H1 (cell line): ENCODE data around the gene KERA. TPM values are rescaled to one million over a fixed set of nuclear protein-coding genes. Genes with fewer than 3 reads are reported as not detected.

ENCODE experiments used
- CTCF ChIA-PET: fragments of 300-600 bp; sonication (Branson Sonifier 250); formaldehyde crosslinking; loops from one replicate; lab custom pipeline; 2021; ENCODE audit not compliant: partially characterized antibody; lab: Charles Lee
- POLR2A ChIA-PET: fragments of 300-600 bp; sonication (Branson Sonifier 250); formaldehyde crosslinking; loops from one replicate; lab custom pipeline; 2021; ENCODE audit warnings: inconsistent platforms; ENCODE audit not compliant: partially characterized antibody; lab: Charles Lee
- DNase-seq, 2 experiments: peaks; one replicate each; pipeline versions ENCODE4 v3.0.0 to v3.0.0-alpha.2; 2010 to 2022; ENCODE audit warnings: low spot score in 2 of 2, low read depth in 1 of 2, mixed read lengths in 1 of 2
- FAIRE-seq: peaks from 2 replicates; lab custom pipeline; 2011; peaks lifted over from hg19 to GRCh38; lab: Jason Lieb, UNC
- H2AFZ ChIP-seq: 2 replicates; pipeline ENCODE4 v1.8.1; 2012; ENCODE audit warnings: low read length, inconsistent platforms
- H2AK5ac ChIP-seq: 2 replicates; pipeline ENCODE4 v1.6.1; 2013; ENCODE audit warnings: low read depth, low read length
- H2BK120ac ChIP-seq: replicated peaks from 2 replicates; pipeline ENCODE3; 2013; ENCODE audit warnings: low read depth, low read length, inconsistent platforms
- H2BK12ac ChIP-seq: 2 replicates; pipeline ENCODE4 v1.6.1; 2013; ENCODE audit warnings: low read depth, low read length
- H2BK15ac ChIP-seq: 2 replicates; pipeline ENCODE4 v1.6.1; 2013; ENCODE audit warnings: low read length
- H2BK20ac ChIP-seq: 2 replicates; pipeline ENCODE4 v1.6.1; 2013; ENCODE audit warnings: low read length
- H2BK5ac ChIP-seq: 2 replicates; pipeline ENCODE4 v1.6.1; 2013; ENCODE audit warnings: low read depth, low read length
- H3K14ac ChIP-seq: 2 replicates; pipeline ENCODE4 v1.6.1; 2013; ENCODE audit warnings: inconsistent platforms; ENCODE audit not compliant: insufficient read length
- H3K18ac ChIP-seq: 2 replicates; pipeline ENCODE4 v1.6.1; 2013; ENCODE audit warnings: low read length; ENCODE audit errors: extremely low read depth
- H3K23ac ChIP-seq: 2 replicates; pipeline ENCODE4 v1.6.1; 2013; ENCODE audit warnings: inconsistent platforms; ENCODE audit not compliant: insufficient read length
- H3K23me2 ChIP-seq: 2 replicates; pipeline ENCODE4 v1.6.1; 2013; ENCODE audit warnings: low read depth, low read length
- H3K27ac ChIP-seq: 2 replicates; pipeline ENCODE4 v1.6.1; 2011; ENCODE audit warnings: low read depth, low read length, inconsistent platforms
- H3K27me3 ChIP-seq, 4 experiments: replicated peaks in 1 of 4; 1 replicate in 1 of 4; 2 replicates in 3 of 4; pipeline versions ENCODE4 v1.6.1 to v1.8.1; 2011 to 2013; ENCODE audit warnings: low read length in 3 of 4, mild to moderate bottlenecking in 3 of 4, inconsistent platforms in 2 of 4, mixed read lengths in 2 of 4, moderate library complexity in 1 of 4; ENCODE audit not compliant: control insufficient read depth in 3 of 4, insufficient read depth in 3 of 4; ENCODE audit errors: extremely low read depth in 1 of 4
- H3K36me3 ChIP-seq, 4 experiments: 2 replicates each; pipeline versions ENCODE4 v1.6.1 to v1.8.1; 2011 to 2013; ENCODE audit warnings: mild to moderate bottlenecking in 4 of 4, low read length in 3 of 4, moderate library complexity in 2 of 4, control low read depth in 1 of 4, inconsistent platforms in 1 of 4; ENCODE audit not compliant: insufficient read depth in 4 of 4, control insufficient read depth in 2 of 4
- H3K4ac ChIP-seq: replicated peaks from 2 replicates; pipeline ENCODE3; 2013; ENCODE audit warnings: low read length, low read depth, mixed read lengths, inconsistent platforms; ENCODE audit not compliant: insufficient read length
- H3K4me1 ChIP-seq, 4 experiments: replicated peaks in 1 of 4; 1 replicate in 1 of 4; 2 replicates in 3 of 4; pipeline versions ENCODE4 v1.6.1 to v1.8.1; 2011 to 2013; ENCODE audit warnings: low read length in 3 of 4, inconsistent platforms in 2 of 4, mixed read lengths in 1 of 4; ENCODE audit not compliant: insufficient read depth in 4 of 4, control insufficient read depth in 3 of 4
- H3K4me2 ChIP-seq, 2 experiments: 2 replicates each; pipeline versions ENCODE4 v1.6.1 to v1.8.1; 2011 to 2013; ENCODE audit warnings: low read depth in 2 of 2, low read length in 2 of 2, control low read depth in 1 of 2, inconsistent platforms in 1 of 2, mild to moderate bottlenecking in 1 of 2; ENCODE audit not compliant: insufficient read depth in 1 of 2
- H3K4me3 ChIP-seq, 4 experiments: fragments of 200-600, 300-600 bp in 1 of 4; sonication (generic), shearing (Covaris generic), sonication (Bioruptor Twin) in 1 of 4; 2 replicates each; pipeline versions ENCODE4 v1.5.1 to v1.8.1; 2011 to 2016; ENCODE audit warnings: low read length in 4 of 4, low read depth in 3 of 4, control low read depth in 2 of 4, inconsistent platforms in 2 of 4, mild to moderate bottlenecking in 2 of 4, mixed read lengths in 1 of 4, moderate library complexity in 1 of 4; ENCODE audit not compliant: insufficient read depth in 2 of 4; ENCODE audit errors: extremely low read depth in 1 of 4
- H3K56ac ChIP-seq: replicated peaks from 2 replicates; pipeline ENCODE3; 2013; ENCODE audit warnings: low read depth, mild to moderate bottlenecking, mixed read lengths, low read length, inconsistent platforms; ENCODE audit not compliant: insufficient read length
- H3K79me1 ChIP-seq: 2 replicates; pipeline ENCODE4 v1.6.1; 2013; ENCODE audit warnings: low read depth, low read length, control low read depth
- H3K79me2 ChIP-seq, 2 experiments: 2 replicates each; pipeline versions ENCODE4 v1.6.1 to v1.8.1; 2012 to 2013; ENCODE audit warnings: low read length in 2 of 2, mild to moderate bottlenecking in 2 of 2, inconsistent platforms in 1 of 2; ENCODE audit not compliant: insufficient read depth in 2 of 2, control insufficient read depth in 1 of 2
- H3K9ac ChIP-seq, 4 experiments: replicated peaks in 1 of 4; 1 replicate in 1 of 4; 2 replicates in 3 of 4; pipeline versions ENCODE4 v1.6.1 to v1.8.1; 2011 to 2013; ENCODE audit warnings: low read depth in 3 of 4, low read length in 3 of 4, control low read depth in 2 of 4, mild to moderate bottlenecking in 2 of 4, moderate library complexity in 2 of 4, inconsistent platforms in 1 of 4; ENCODE audit errors: extremely low read depth in 1 of 4
- H3K9me3 ChIP-seq, 2 experiments: 2 replicates each; pipeline versions ENCODE4 v1.6.1 to v1.8.1; 2012 to 2013; ENCODE audit warnings: mild to moderate bottlenecking in 2 of 2, moderate library complexity in 2 of 2, control low read depth in 1 of 2, inconsistent platforms in 1 of 2, low read depth in 1 of 2, low read length in 1 of 2, mixed read lengths in 1 of 2; ENCODE audit not compliant: insufficient read depth in 2 of 2
- H4K20me1 ChIP-seq, 2 experiments: replicated peaks in 1 of 2; 2 replicates each; pipeline versions ENCODE3 to v1.8.1; 2011 to 2013; ENCODE audit warnings: inconsistent platforms in 2 of 2, low read length in 2 of 2, mild to moderate bottlenecking in 1 of 2; ENCODE audit not compliant: insufficient read depth in 2 of 2, control insufficient read depth in 1 of 2
- H4K5ac ChIP-seq: 2 replicates; pipeline ENCODE4 v1.6.1; 2013; ENCODE audit warnings: low read length, low read depth, mixed read lengths, inconsistent platforms; ENCODE audit not compliant: insufficient read length
- H4K8ac ChIP-seq: 2 replicates; pipeline ENCODE4 v1.8.0; 2013; ENCODE audit warnings: mild to moderate bottlenecking, moderate library complexity, low read length, inconsistent platforms; ENCODE audit not compliant: insufficient read depth; ENCODE audit errors: extremely low read depth
- H4K91ac ChIP-seq: replicated peaks from 2 replicates; pipeline ENCODE3; 2013; ENCODE audit warnings: low read length, mixed read lengths, inconsistent platforms; ENCODE audit not compliant: insufficient read length
- ATF2 ChIP-seq: IDR thresholded peaks from 2 replicates; pipeline ENCODE4 v1.6.1; 2012; ENCODE audit warnings: low read length, inconsistent platforms
- ATF3 ChIP-seq: IDR thresholded peaks from 2 replicates; pipeline ENCODE4 v1.6.1; 2011; ENCODE audit warnings: low read depth, mild to moderate bottlenecking, low read length; ENCODE audit not compliant: insufficient read depth
- CEBPB ChIP-seq: IDR thresholded peaks from 2 replicates; pipeline ENCODE4 v1.6.1; 2012; ENCODE audit warnings: low read depth, low read length
- HDAC6 ChIP-seq: IDR thresholded peaks from one replicate; pipeline ENCODE4 v1.7.1; 2012; ENCODE audit warnings: low read depth, mild to moderate bottlenecking, inconsistent platforms, low read length, moderate library complexity
- JUND ChIP-seq: IDR thresholded peaks from 2 replicates; pipeline ENCODE4 v1.6.1; 2011; ENCODE audit warnings: mild to moderate bottlenecking, improper control_type of control experiment, low read length
- KDM4A ChIP-seq: IDR thresholded peaks from one replicate; pipeline ENCODE4 v1.7.1; 2012; ENCODE audit warnings: low read depth, mild to moderate bottlenecking, moderate library complexity, low read length, inconsistent platforms; ENCODE audit not compliant: severe bottlenecking
- MAFK ChIP-seq: IDR thresholded peaks from 2 replicates; pipeline ENCODE4 v1.6.1; 2012; ENCODE audit warnings: low read depth, mild to moderate bottlenecking, improper control_type of control experiment, low read length
- POLR2AphosphoS5 ChIP-seq: IDR thresholded peaks from 2 replicates; pipeline ENCODE4 v1.6.1; 2011; ENCODE audit warnings: low read depth, low read length
- RFX5 ChIP-seq: IDR thresholded peaks from 2 replicates; pipeline ENCODE4 v1.6.1; 2011; ENCODE audit warnings: low read depth, low read length, improper control_type of control experiment, borderline replicate concordance
- TCF12 ChIP-seq: IDR thresholded peaks from 2 replicates; pipeline ENCODE4 v1.6.1; 2011; ENCODE audit warnings: low read depth, mild to moderate bottlenecking, low read length
- WGBS, 2 experiments: shearing (Covaris generic) in 1 of 2; methylation state at CpG; one replicate each; pipeline versions ENCODE4 v1.1.6 to v1.1.7; 2013 to 2015; ENCODE audit warnings: low lambda C conversion rate in 2 of 2, mixed read lengths in 2 of 2, inconsistent platforms in 1 of 2, low coverage in 1 of 2, missing lambda C conversion rate in 1 of 2; ENCODE audit not compliant: insufficient replicate concordance in 2 of 2, insufficient coverage in 1 of 2, insufficient read length in 1 of 2; ENCODE audit errors: extremely low coverage in 1 of 2, missing lambda C conversion rate in 1 of 2; 5-methylcytosine and 5-hydroxymethylcytosine counted together
- polyA plus RNA-seq, 7 experiments: library from polyadenylated mRNA; depleted of rRNA in 3 of 7; stranded (reverse) in 5 of 7; unstranded in 2 of 7; fragments of >200 nt in 5 of 7; fragments of 200-250 nt in 2 of 7; gene quantifications; 1 replicate in 5 of 7; 2 replicates in 1 of 7; 4 replicates in 1 of 7; pipeline versions ENCODE4 v1.2.1 to v1.2.3, GENCODE V29; 2011 to 2013; ENCODE audit warnings: missing spikeins in 2 of 7, mixed read lengths in 2 of 7
- total RNA-seq: library from RNA; stranded (reverse); fragmentation: NEBNext Ultra II Directional; extraction: Animal tissue kit (Norgen Biotek cat#: 25700); gene quantifications from 2 replicates; pipeline ENCODE4 v1.2.1, GENCODE V29; 2021

KERA gene
- total and polyA plus RNA-seq, 2 of the 8 experiments (the other 6 are each of a cell fraction or from before 2014, with no cell fraction given), result not detected

DNA sequence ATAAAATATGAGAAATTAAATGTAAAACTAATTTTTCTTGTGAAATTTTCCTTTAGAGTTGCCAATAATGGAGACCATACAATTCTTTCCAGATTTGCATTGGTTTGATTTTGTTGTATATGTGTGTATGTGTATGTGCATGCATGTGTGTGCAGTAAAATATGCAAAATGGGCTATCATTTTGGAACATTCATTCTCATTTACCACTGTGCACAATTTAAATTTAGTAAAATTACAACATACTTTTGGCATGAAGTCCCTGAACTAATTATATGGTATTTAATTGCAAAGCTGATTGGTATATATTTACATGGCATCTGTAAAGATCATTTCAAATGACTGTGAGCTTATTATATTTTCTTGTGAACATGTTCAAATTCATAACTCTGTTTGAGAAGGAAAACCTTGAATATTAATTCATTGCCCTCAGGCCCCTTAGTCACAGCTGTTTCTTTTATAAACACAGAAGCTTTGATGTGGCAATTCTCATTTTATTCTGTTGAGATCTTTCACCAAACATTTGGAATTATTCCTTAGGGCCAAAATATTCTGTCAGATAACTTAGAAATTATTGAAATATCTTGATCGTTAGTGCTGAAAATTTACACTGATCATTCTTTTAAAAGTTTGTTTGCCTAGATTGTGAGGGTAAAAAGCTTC lies 17.6 kb downstream of the KERA start:
- no peak overlapping the region for H3K4ac ChIP-seq

More for the DNA sequence above, 17.6 kb downstream of the KERA start:
- no peak overlapping the region for H3K4me2 ChIP-seq
- no peak overlapping the region for H2BK20ac ChIP-seq
- H4K91ac ChIP-seq, result no peak overlapping the region
- no peak overlapping the region for H3K23ac ChIP-seq
- H4K5ac ChIP-seq, result no peak overlapping the region
- 92% methylated on average over 1 of the region's 1 CpG; no CpG with 5 or more reads in 1 of the 2 experiments for WGBS, 2 experiments
- no peaks in the 10 kb centered on the region for H3K23me2 ChIP-seq
- no peaks in the 10 kb centered on the region for H3K79me2 ChIP-seq
- no peak overlapping the region for H2BK12ac ChIP-seq
- no peak overlapping the region for H2BK5ac ChIP-seq
- ChIA-PET CTCF (no interaction called here), POLR2A (no interaction called here)
- no peaks in the 10 kb centered on the region for H3K36me3 ChIP-seq
- no peak overlapping the region for H3K9ac ChIP-seq
- no peaks in the 10 kb centered on the region for H4K20me1 ChIP-seq
- H3K9me3 ChIP-seq, result no peaks in the 10 kb centered on the region
- H2AFZ ChIP-seq, result no peak overlapping the region
- H3K27ac ChIP-seq, result no peak overlapping the region
- H2AK5ac ChIP-seq, result no peak overlapping the region
- no peak overlapping the region for H3K14ac ChIP-seq
- no peak overlapping the region for H4K8ac ChIP-seq
- H2BK120ac ChIP-seq, result no peak overlapping the region
- DNase-seq (no peak), FAIRE-seq (no peak)
- H3K27me3 ChIP-seq, result no peaks in the 10 kb centered on the region
- H2BK15ac ChIP-seq, result no peak overlapping the region
- no peak overlapping the region for H3K56ac ChIP-seq
- TF ChIP-seq ATF2, result no peak
- TF ChIP-seq TCF12, result no peak
- TF ChIP-seq RFX5, result no peak
- TF ChIP-seq POLR2AphosphoS5, result no peak
- TF ChIP-seq ATF3, result no peak
- TF ChIP-seq KDM4A, result no peak
- TF ChIP-seq CEBPB, result no peak
- TF ChIP-seq MAFK, result no peak
- TF ChIP-seq JUND, result no peak
- TF ChIP-seq HDAC6, result no peak
- H3K4me3 ChIP-seq, result no peak overlapping the region
- no peak overlapping the region for H3K18ac ChIP-seq
- no peaks in the 10 kb centered on the region for H3K4me1 ChIP-seq
- H3K79me1 ChIP-seq, result no peaks in the 10 kb centered on the region
